Hepatocyte (in vitro differentiated cells): ENCODE results near the gene GLIS2.

ENCODE experiments used
- EZH2 ChIP-seq: fragments of 200-600 bp; sonication (generic); IDR thresholded peaks from 2 replicates; pipeline ENCODE4 v1.6.1; 2016; ENCODE audit warnings: antibody characterized with exemption, mild to moderate bottlenecking, borderline replicate concordance
- EZH2phosphoT487 ChIP-seq: fragments of 200-600 bp; sonication (generic); IDR thresholded peaks from one replicate; pipeline ENCODE4 v1.6.1; 2018; ENCODE audit warnings: antibody characterized with exemption, mild to moderate bottlenecking, low read depth, moderate library complexity; ENCODE audit not compliant: unreplicated experiment, severe bottlenecking
- TF ChIP-seq, protein P1 (sequence below): fragments of 200-600 bp; sonication (generic); IDR thresholded peaks from 2 replicates; pipeline ENCODE4 v1.5.1; 2016; ENCODE audit warnings: antibody characterized with exemption, mild to moderate bottlenecking; ENCODE audit not compliant: poor library complexity

DNA sequence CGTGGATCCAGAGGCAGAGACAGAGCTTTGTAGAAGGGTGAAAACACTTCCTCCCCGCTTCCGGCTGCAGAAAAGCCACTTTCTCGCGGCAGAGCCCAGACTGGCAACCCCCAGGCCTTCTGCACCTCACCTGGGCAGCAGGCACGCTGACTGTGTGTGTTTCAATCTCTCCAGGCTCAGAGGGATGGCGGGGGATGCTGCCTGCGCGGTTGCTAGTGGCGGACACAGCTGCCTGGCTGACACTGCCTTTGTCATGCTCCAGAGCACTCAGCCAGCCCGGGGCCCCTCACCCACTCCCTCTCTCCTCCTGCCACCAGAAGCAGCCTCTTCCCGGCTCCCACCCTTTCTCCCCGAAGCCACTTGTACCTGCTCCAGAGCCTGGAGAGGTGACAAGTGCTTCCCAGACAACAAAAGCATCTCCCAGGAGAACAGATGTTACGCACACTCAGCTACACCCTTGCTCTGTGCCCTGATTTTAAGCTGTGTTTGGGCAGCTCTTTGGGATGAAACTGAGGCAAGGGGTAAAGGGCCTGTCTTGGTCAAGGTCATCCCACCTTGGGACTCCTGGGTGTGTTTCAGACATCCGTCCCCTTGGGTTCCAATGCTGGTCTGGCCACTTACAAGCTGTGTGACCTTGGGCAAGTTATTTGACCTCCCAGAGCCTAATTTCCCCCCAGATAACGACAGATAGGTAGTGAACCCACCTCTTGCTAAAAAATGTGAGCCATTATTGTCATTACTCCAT, 9.2 kb upstream of the GLIS2 start:
- TF ChIP-seq EZH2 = no peak
- TF ChIP-seq, protein P1, sequence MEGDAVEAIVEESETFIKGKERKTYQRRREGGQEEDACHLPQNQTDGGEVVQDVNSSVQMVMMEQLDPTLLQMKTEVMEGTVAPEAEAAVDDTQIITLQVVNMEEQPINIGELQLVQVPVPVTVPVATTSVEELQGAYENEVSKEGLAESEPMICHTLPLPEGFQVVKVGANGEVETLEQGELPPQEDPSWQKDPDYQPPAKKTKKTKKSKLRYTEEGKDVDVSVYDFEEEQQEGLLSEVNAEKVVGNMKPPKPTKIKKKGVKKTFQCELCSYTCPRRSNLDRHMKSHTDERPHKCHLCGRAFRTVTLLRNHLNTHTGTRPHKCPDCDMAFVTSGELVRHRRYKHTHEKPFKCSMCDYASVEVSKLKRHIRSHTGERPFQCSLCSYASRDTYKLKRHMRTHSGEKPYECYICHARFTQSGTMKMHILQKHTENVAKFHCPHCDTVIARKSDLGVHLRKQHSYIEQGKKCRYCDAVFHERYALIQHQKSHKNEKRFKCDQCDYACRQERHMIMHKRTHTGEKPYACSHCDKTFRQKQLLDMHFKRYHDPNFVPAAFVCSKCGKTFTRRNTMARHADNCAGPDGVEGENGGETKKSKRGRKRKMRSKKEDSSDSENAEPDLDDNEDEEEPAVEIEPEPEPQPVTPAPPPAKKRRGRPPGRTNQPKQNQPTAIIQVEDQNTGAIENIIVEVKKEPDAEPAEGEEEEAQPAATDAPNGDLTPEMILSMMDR = no peak
- no peak for TF ChIP-seq EZH2phosphoT487
